ENCODE data around the gene ZNF853.

DNA sequence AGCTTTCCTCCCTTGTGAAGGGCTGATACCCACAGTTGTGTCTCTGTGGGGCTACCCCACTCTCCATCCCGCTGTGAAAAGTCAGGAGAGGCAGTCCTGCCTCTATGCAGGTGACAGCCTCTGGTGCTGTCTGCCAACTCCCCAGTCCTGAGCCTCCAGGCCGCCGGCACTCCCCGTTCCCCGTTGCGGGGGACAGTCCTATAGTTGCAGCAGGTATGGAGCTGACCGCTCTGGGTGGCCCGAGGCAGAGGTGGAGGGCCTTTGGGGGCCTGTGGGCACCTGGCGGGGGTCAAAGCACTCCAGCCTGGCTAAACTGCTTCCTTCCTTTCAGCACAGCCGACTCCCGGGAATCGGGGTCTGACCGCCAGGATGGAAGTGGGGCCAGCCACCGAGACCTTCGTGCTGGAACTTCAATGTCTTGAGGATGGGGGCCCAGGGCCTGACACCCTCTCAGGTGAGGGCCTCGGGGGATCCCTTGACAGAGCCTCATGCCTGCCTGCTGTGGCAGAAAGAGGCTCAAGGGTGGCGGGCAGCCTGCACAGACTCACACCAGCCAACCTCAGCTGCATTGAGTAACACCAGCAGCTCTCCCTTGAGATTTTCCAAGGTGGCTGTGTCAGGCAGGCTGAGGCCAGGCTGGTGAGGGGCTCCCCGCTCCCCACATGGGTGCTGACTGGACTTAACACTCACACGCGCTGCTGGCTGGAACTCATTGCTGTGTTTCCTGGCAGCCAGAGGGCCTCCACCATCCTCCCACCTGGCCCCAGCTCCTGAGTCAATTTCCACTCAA, 1.6 kb downstream of the ZNF853 start:
- TF ChIP-seq CTCF (IDR thresholded peaks at IDR 0.05; ENCODE audit: borderline replicate concordance, extremely low read depth, low read length, poor library complexity, severe bottlenecking) (no peak), EZH2 (IDR thresholded peaks at IDR 0.05; ENCODE audit: borderline replicate concordance, low read depth, low read length, severe bottlenecking) (no peak)

All from DND-41 (cell line).